Esophagus squamous epithelium (tissue), 5 donors: ENCODE data around the gene SGK1. TPM values are rescaled to one million over a fixed set of nuclear protein-coding genes. Genes with fewer than 3 reads are reported as not detected.

Experiments
- DNase-seq: peaks from one replicate; lab custom pipeline; 2025; lab: John Stamatoyannopoulos, UW
- H3K27ac ChIP-seq, 4 donors: fragments of 200-600 bp; sonication (generic); one replicate each; pipeline ENCODE4 v1.5.1; 2016 to 2019; ENCODE audit warnings: mild to moderate bottlenecking in 1 of 4
- H3K27me3 ChIP-seq, 4 donors: fragments of 200-600 bp; sonication (generic); 1 replicate in 3 of 4; 2 replicates in 1 of 4; pipeline versions ENCODE4 v1.5.1 to v1.6.0; 2017 to 2021; ENCODE audit warnings: antibody characterized with exemption in 1 of 4
- H3K36me3 ChIP-seq, 3 donors: fragments of 200-600 bp; sonication (generic); one replicate each; pipeline ENCODE4 v1.5.1; 2016 to 2019
- H3K4me1 ChIP-seq, 3 donors: fragments of 200-600 bp; sonication (generic); one replicate each; pipeline ENCODE4 v1.5.1; 2017 to 2019
- H3K4me3 ChIP-seq, 4 donors: fragments of 200-600 bp; sonication (generic); 1 replicate in 3 of 4; 2 replicates in 1 of 4; pipeline ENCODE4 v1.5.1; 2016 to 2019; ENCODE audit warnings: mild to moderate bottlenecking in 2 of 4, moderate library complexity in 1 of 4
- H3K9me3 ChIP-seq, 3 donors: fragments of 200-600 bp; sonication (generic); one replicate each; pipeline ENCODE4 v1.5.1; 2016 to 2019
- POLR2A ChIP-seq, 4 donors: fragments of 450-650 bp; IDR thresholded peaks; one replicate each; pipeline ENCODE4 v1.6.1; 2017; ENCODE audit warnings: antibody characterized with exemption in 4 of 4, mild to moderate bottlenecking in 4 of 4, moderate library complexity in 3 of 4
- WGBS, 2 donors: methylation state at CpG; one replicate each; pipeline ENCODE4 v1.1.5; 2018; 5-methylcytosine and 5-hydroxymethylcytosine counted together
- intact Hi-C: fragments of 100-400 bp; cut with DNase I; formaldehyde crosslinking; loops from one replicate; pipeline ENCODE4 v1.15.0; 2022
- total RNA-seq, 4 donors: library from RNA; depleted of rRNA; stranded (reverse); fragments of >200 nt; gene quantifications; one replicate each; pipeline ENCODE4 v1.1.0, GENCODE V29; 2016
- TF ChIP-seq, protein P1 (sequence below), 6 experiments: fragments of 450-650 bp in 4 of 6; fragments of 200-600 bp in 2 of 6; sonication (generic) in 2 of 6; IDR thresholded peaks; one replicate each; pipeline ENCODE4 v1.5.1; 2016 to 2019; ENCODE audit warnings: antibody characterized with exemption in 6 of 6, mild to moderate bottlenecking in 4 of 6, moderate library complexity in 4 of 6
- donor health status: DM: yes; HTN: yes; CAD: no.

Gene SGK1
- total RNA-seq, 4 donors from 2014 or later = 93.8 to 170 (median 154) TPM

DNA sequence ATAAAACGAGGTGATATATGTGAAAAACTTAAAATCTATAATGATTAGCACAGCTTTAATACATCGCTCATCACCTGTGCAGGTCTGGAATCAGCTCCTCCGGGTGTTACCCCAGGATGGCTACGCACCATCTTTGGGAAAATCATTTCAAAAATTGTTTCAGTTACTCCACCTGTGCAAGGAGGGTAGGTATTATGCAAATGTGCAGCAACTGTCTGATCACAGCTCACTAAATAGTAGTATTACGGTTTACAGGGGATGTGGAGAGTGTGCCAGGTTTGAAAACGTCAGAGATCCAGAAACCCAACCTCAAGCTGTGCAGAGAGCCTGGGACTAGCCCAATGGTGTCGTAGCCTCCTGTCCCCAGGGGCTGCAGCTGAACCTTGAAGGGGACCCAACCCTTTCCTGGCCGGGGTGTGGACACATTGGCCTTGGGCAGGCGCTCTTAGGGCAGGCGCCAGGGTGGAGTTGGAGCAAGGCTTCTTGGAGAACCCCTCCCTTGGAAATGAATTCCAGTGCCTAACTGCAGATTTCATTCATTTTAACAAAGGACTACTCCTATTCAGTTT, 24.2 kb upstream of the SGK1 start:
- Histone ChIP-seq H3K9me3 (no peaks in the 10 kb centered on the region), H3K27ac (no peak overlapping the region), H3K27me3 (no peaks in the 10 kb centered on the region), H3K4me3 (no peak overlapping the region), H3K4me1 (peaks cover 0 to 24% (median 0%) of the 10 kb centered on the region in 3 donors), H3K36me3 (no peaks in the 10 kb centered on the region)
- no peak for DNase-seq
- 84 to 86% methylated on average over 8 to 10 of the region's 10 CpGs for WGBS, 2 donors
- TF ChIP-seq, protein P1, sequence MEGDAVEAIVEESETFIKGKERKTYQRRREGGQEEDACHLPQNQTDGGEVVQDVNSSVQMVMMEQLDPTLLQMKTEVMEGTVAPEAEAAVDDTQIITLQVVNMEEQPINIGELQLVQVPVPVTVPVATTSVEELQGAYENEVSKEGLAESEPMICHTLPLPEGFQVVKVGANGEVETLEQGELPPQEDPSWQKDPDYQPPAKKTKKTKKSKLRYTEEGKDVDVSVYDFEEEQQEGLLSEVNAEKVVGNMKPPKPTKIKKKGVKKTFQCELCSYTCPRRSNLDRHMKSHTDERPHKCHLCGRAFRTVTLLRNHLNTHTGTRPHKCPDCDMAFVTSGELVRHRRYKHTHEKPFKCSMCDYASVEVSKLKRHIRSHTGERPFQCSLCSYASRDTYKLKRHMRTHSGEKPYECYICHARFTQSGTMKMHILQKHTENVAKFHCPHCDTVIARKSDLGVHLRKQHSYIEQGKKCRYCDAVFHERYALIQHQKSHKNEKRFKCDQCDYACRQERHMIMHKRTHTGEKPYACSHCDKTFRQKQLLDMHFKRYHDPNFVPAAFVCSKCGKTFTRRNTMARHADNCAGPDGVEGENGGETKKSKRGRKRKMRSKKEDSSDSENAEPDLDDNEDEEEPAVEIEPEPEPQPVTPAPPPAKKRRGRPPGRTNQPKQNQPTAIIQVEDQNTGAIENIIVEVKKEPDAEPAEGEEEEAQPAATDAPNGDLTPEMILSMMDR (IDR thresholded peaks at IDR 0.05) = no peak
- no peak for TF ChIP-seq POLR2A (IDR thresholded peaks at IDR 0.05)
- intact Hi-C loops = no loop called here

DNA sequence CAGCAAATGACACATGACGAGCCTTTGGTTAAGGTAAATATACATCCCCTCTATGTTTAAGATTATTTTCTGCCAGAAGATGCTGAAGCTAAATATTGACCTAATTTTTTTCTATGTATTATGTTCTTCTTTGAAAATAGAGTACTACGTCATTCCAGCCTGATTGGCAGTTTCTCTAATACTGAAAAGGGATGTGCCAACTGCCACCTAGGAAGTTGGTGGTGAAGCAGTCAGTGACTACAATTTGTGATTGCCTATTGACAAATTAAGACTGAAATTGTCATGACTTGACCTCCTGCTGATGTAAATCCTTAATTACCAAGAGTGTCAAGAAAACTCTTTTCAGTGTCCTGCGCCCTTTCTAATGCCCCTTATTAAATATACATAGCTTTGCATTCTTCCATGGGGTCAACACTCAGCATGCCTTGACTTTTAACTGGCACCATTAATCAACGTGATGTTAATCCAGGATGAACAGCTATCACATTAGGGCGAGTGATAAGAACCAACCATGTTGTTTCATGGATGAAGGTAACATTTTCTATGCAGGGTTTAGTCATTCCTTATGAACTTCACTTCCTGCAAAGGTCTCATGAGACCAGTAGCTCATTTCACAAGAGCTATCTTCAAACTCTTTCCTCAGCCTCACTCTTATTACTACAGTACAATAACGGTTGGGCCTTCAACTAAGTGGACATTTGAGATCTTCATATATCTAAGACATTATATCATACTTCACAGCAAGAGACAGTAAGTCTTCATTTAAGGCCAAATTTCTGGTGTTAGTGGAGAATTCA, 22.5 kb upstream of the SGK1 start:
- TF ChIP-seq, protein P1 (IDR thresholded peaks at IDR 0.05) = no peak
- no peak for TF ChIP-seq POLR2A (IDR thresholded peaks at IDR 0.05)
- H3K36me3 ChIP-seq = no peaks in the 10 kb centered on the region
- 87 to 89% methylated on average over 6 of the region's 6 CpGs for WGBS, 2 donors
- no peak overlapping the region for H3K4me3 ChIP-seq
- no peaks in the 10 kb centered on the region for H3K9me3 ChIP-seq
- H3K27me3 ChIP-seq = no peaks in the 10 kb centered on the region
- DNase-seq = no peak
- peaks cover 0 to 14% (median 0%) of the 10 kb centered on the region in 3 donors for H3K4me1 ChIP-seq
- intact Hi-C loops = no loop called here
- H3K27ac ChIP-seq = no peak overlapping the region

DNA sequence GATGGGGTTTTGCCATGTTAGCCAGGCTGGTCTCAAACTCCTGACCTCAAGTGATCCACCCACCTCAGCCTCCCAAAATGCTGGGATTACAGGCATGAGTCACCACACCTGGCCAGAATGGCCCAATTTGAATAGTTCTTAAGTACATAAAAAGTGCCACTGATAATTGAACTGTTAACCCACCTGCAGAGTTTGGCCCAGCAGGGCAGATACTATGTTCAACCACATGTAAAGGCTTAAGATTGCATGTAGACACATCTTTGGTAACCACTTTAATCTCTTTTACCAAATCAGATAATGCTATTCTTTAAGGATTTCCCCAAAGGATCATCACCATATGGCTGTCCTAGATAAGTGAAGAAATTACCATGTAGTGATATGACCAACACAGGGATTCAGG, 21.3 kb upstream of the SGK1 start:
- no peaks in the 10 kb centered on the region for H3K36me3 ChIP-seq
- intact Hi-C loops = no loop called here
- no peak for DNase-seq
- H3K27me3 ChIP-seq = no peaks in the 10 kb centered on the region
- H3K4me3 ChIP-seq = no peak overlapping the region
- H3K27ac ChIP-seq = no peak overlapping the region
- no peaks in the 10 kb centered on the region for H3K9me3 ChIP-seq
- TF ChIP-seq POLR2A (IDR thresholded peaks at IDR 0.05) = no peak
- TF ChIP-seq, protein P1 (IDR thresholded peaks at IDR 0.05) = no peak
- H3K4me1 ChIP-seq = peaks cover 0 to 14% (median 0%) of the 10 kb centered on the region in 3 donors

DNA sequence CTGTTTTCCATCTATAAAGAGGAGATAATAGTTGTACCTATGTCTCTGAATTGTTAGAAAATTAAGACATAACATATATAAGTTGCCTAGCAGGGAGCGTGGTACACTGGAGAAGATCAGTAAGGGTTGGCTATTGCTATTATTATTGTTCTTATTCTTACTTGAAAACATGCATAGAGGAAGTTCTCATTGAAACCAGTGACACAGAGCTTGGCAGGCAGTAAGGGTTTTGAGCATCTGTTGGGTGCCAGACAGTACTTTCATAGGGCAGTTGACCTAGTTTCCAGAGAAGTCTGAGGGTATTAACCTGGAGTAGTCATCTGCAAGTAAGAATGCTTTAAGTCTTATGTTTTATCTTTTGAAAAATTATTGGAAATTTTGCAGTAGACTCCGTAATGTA, 13.3 kb upstream of the SGK1 start:
- Histone ChIP-seq H3K36me3 (no peaks in the 10 kb centered on the region), H3K4me3 (no peak overlapping the region), H3K4me1 (no peaks in the 10 kb centered on the region), H3K27me3 (no peaks in the 10 kb centered on the region), H3K27ac (no peak overlapping the region), H3K9me3 (no peaks in the 10 kb centered on the region)
- intact Hi-C loops = no loop called here
- no peak for DNase-seq
- 96 to 100% methylated on average over 2 of the region's 2 CpGs for WGBS, 2 donors
- TF ChIP-seq, protein P1 (IDR thresholded peaks at IDR 0.05) = no peak
- TF ChIP-seq POLR2A (IDR thresholded peaks at IDR 0.05) = no peak

DNA sequence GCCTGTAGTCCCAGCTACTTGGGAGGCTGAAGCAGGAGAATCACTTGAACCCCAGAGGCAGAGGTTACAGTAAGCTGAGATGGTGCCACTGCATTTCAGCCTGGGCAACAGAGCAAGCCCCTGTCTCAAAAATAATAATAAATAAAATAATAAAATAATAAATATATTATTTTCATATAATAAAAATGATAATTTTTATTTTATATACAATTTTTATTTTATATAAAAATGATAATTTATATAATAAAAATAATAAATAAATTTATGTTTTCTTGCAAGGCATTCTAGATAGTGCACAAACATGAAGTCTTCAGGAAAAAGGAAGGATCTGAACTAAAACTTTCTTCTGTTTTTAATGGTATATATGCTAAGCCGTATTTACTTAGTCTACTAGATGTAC, 12.6 kb upstream of the SGK1 start:
- DNase-seq = no peak
- TF ChIP-seq, protein P1 (IDR thresholded peaks at IDR 0.05) = no peak
- TF ChIP-seq POLR2A (IDR thresholded peaks at IDR 0.05) = no peak
- Histone ChIP-seq H3K9me3 (peaks cover 0 to 4% (median 0%) of the 10 kb centered on the region in 3 donors), H3K36me3 (no peaks in the 10 kb centered on the region), H3K4me3 (no peak overlapping the region), H3K27me3 (no peaks in the 10 kb centered on the region), H3K27ac (no peak overlapping the region), H3K4me1 (no peaks in the 10 kb centered on the region)
- intact Hi-C loops = no loop called here
- 85 to 92% methylated on average over 1 of the region's 1 CpG for WGBS, 2 donors
